HG03460 (cell line): Measurements from ENCODE around the gene TIMM22.
"Not testable (repeated sequence)": the region's sequence is repeated elsewhere in the genome, so short reads cannot be mapped to it uniquely, and the experiment has no call there.

ENCODE experiments used
- ATAC-seq: cut with Tn5 transposase; IDR thresholded peaks from one replicate; pipeline ENCODE4 v1.9.1; 2021; ENCODE audit not compliant: unreplicated experiment

The TIMM22 gene

GRCh38 chr17:971861-972260 lies 25.1 kb upstream of the TIMM22 start:
- ATAC-seq = not testable (repeated sequence)

GRCh38 chr17:973053-973452 lies 23.9 kb upstream of the TIMM22 start:
- no peak for ATAC-seq

GRCh38 chr17:974778-975177 lies 22.2 kb upstream of the TIMM22 start:
- not testable (repeated sequence) for ATAC-seq

- no peak for ATAC-seq
Observed at GRCh38 chr17:975371-975915, 21.5 kb upstream of the TIMM22 start.

- ATAC-seq = no peak
Observed at GRCh38 chr17:976312-976711, 20.6 kb upstream of the TIMM22 start.

GRCh38 chr17:977166-977565 lies 19.8 kb upstream of the TIMM22 start:
- ATAC-seq = no peak

- ATAC-seq = no peak
Observed at GRCh38 chr17:978103-979093, 18.5 kb upstream of the TIMM22 start.

GRCh38 chr17:979212-979538 lies 17.8 kb upstream of the TIMM22 start:
- ATAC-seq = no peak

- ATAC-seq = peak; percentile 57
Observed at GRCh38 chr17:979539-980405, 17.2 kb upstream of the TIMM22 start, which contains the start of gene NXN. TSS of gene NXN (minus strand) at chr17:979776.

- ATAC-seq = peak; percentile 37
Observed at GRCh38 chr17:980406-981291, 16.3 kb upstream of the TIMM22 start.

- no peak for ATAC-seq
Observed at GRCh38 chr17:981292-981658, 15.7 kb upstream of the TIMM22 start.

- no peak for ATAC-seq
Observed at GRCh38 chr17:983921-984320, 13.0 kb upstream of the TIMM22 start.

- no peak for ATAC-seq
Observed at GRCh38 chr17:986322-986929, 10.5 kb upstream of the TIMM22 start.

GRCh38 chr17:987931-988330 lies 9.0 kb upstream of the TIMM22 start:
- no peak for ATAC-seq

GRCh38 chr17:988561-988960 lies 8.4 kb upstream of the TIMM22 start:
- ATAC-seq = no peak

- no peak for ATAC-seq
Observed at GRCh38 chr17:992933-993332, 4.0 kb upstream of the TIMM22 start.

- not testable (repeated sequence) for ATAC-seq
Observed at GRCh38 chr17:995324-995723, 1.6 kb upstream of the TIMM22 start.

GRCh38 chr17:998111-998510 lies 1.2 kb downstream of the TIMM22 start:
- ATAC-seq = no peak

GRCh38 chr17:1000597-1001461 lies 3.9 kb downstream of the TIMM22 start:
- ATAC-seq = no peak
